AG04449 (cell line): ENCODE data around the gene LEAP2.
A peak's percentile ranks its signal among the peaks of the same experiment; 100 is the strongest.

Experiments
- CTCF ChIA-PET: fragments of 350-600 bp; formaldehyde crosslinking; extraction: SDS; loops from one replicate; lab custom pipeline; 2021; ENCODE audit warnings: antibody characterized with exemption; lab: Yijun Ruan, JAX
- POLR2A ChIA-PET: fragments of 400-600, 350-600 bp; formaldehyde crosslinking; extraction: SDS; loops from one replicate; lab custom pipeline; 2020; ENCODE audit warnings: antibody characterized with exemption, inconsistent platforms; lab: Yijun Ruan, JAX
- DNase-seq: peaks from one replicate; pipeline ENCODE4 v3.0.0-alpha.2; 2010; ENCODE audit warnings: low read depth, low spot score
- H3K4me3 ChIP-seq: 2 replicates; pipeline ENCODE4 v1.5.1; 2011; ENCODE audit warnings: low read depth, mild to moderate bottlenecking, control low read depth, low read length
- CTCF ChIP-seq: IDR thresholded peaks from one replicate; pipeline ENCODE4 v1.5.1; 2011; ENCODE audit warnings: mild to moderate bottlenecking, moderate library complexity, low read length, control low read depth, inconsistent platforms; ENCODE audit not compliant: insufficient read depth; ENCODE audit errors: missing control alignments

Gene LEAP2

GRCh38 chr5:132832612-132833011 is 40.9 kb upstream of the LEAP2 start:
- no peak overlapping the region for H3K4me3 ChIP-seq
- CTCF ChIA-PET = interaction anchor here (0.7 to 12.8 kb wide), 5 partner anchors 14 to 50 kb away, joined by 3 to 197 read pairs (median 14); partner anchors contain the start of genes GDF9, SOWAHA and UQCRQ
- DNase-seq = no peak
- POLR2A ChIA-PET = no interaction called here
- TF ChIP-seq CTCF = no peak

- no peak for DNase-seq
- H3K4me3 ChIP-seq = no peak overlapping the region
- POLR2A ChIA-PET = no interaction called here
- no peak for TF ChIP-seq CTCF
- CTCF ChIA-PET = interaction anchor here (1.5 to 12.8 kb wide), 3 partner anchors 14 to 49 kb away, joined by 7 to 197 read pairs (median 14); partner anchors contain the start of gene SOWAHA
Observed at GRCh38 chr5:132834057-132834456, 39.4 kb upstream of the LEAP2 start.

DNA sequence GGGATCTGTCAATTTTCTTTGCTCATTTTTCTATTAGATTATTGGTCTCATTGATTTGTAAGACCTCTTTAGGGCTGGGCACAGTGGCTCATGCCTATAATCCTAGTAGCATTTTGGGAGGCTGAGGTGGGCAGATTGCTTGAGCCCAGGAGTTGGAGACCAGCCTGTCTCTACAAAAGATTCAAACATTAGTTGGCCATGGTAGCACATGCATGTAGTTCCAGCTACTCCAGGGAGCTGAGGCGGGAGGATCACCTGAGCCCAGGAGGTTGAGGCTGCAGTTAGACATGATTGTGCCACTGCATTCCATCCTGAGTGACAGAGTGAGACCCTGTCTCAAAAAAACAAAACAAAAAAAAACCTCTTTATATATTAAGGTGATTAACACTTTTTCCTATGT is 36.6 kb upstream of the LEAP2 start:
- no peak for DNase-seq
- no peak overlapping the region for H3K4me3 ChIP-seq
- CTCF ChIA-PET = interaction anchor here (0.9 to 1.2 kb wide), 2 partner anchors 17 to 23 kb away, joined by 3 read pairs; no protein-coding TSS in a partner anchor
- POLR2A ChIA-PET = no interaction called here
- TF ChIP-seq CTCF = no peak

DNA sequence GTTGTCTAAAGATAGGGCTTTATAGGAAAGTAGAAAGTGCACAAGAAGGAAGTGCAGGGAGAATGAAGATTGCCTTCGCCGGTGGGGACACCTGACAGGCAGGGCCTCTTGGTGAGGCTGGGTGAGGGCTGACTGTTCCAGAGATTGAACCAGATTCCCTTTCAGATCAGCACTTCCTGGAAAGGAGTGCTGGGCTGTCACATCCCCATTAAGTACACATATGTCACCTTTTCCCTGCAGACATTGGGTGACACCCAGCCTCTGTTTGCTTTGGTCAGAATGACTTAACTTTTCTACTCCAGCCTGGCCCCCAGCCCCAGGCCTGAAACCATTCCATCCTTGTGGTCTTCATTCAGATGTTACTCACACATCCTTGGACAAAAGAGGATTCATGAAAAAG is 35.6 kb upstream of the LEAP2 start:
- TF ChIP-seq CTCF = no peak
- ChIA-PET POLR2A (no interaction called here), CTCF (interaction anchor here (2.1 kb wide), 1 partner anchor 8 kb away, joined by 6 read pairs; no protein-coding TSS in a partner anchor)
- no peak overlapping the region for H3K4me3 ChIP-seq
- DNase-seq = no peak

DNA sequence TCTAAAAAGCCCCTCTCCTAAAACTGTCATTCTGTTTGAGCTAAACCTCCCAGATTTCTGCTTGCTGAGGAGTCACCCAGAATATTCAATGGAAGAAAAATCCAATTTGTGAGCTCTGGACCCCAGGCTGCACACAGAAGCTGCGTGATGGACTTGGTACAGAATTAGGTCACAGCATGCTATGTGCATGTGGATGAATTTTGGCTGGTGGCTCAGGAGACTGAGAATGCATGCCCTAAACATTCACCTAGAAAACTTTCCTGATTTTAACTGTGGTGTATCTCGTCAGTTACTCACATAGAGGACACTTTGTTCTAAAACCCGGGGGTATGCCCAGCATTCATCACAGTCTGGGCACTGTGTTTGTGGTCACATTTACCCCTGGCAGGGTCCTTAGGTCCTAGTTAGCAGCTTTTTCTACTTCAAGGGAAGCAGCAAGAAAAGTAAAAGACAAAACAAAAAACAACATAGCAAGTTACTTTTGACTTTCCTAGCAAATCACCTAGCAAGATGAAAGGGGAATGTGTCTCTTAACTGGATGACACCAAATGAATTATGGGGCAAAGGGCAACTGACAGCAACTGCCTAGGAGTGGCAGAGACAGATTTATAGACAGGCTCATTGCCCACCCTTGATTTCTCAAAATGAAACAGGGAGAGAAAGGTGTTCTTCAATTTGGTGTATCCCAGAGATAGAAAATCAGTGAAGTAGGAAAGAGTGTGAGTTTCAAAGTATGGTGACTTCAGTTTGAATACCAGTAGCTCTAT is 34.8 kb upstream of the LEAP2 start:
- no peak overlapping the region for H3K4me3 ChIP-seq
- DNase-seq = no peak
- TF ChIP-seq CTCF = no peak
- ChIA-PET CTCF (interaction anchor here (1.1 to 3.9 kb wide), 7 partner anchors 8 to 453 kb away, joined by 3 to 32 read pairs (median 4); partner anchors contain the start of genes GDF9 and UQCRQ), POLR2A (no interaction called here)

- no peak for TF ChIP-seq CTCF
Observed at GRCh38 chr5:132839426-132840301, 33.8 kb upstream of the LEAP2 start.

More at GRCh38 chr5:132839426-132840301, 33.8 kb upstream of the LEAP2 start:
- H3K4me3 ChIP-seq = no peak overlapping the region
- ChIA-PET POLR2A (no interaction called here), CTCF (interaction anchor here (1.1 to 3.9 kb wide), 8 partner anchors 9 to 454 kb away, joined by 3 to 32 read pairs (median 4); partner anchors contain the start of genes GDF9 and UQCRQ)
- DNase-seq = peak; percentile 21
